Parathyroid adenoma (tissue), 2 donors: ENCODE measurements around the gene RAPGEF4.

Source experiments
- H2AFZ ChIP-seq: fragments of 300-600 bp; sonication (generic); one replicate; pipeline ENCODE4 v1.7.0; 2017; ENCODE audit warnings: antibody characterized with exemption, mild to moderate bottlenecking
- H3K27ac ChIP-seq: fragments of 300-600 bp; sonication (generic); one replicate; pipeline ENCODE4 v1.7.0; 2017
- H3K27me3 ChIP-seq: fragments of 300-600 bp; sonication (generic); one replicate; pipeline ENCODE4 v1.7.0; 2017; ENCODE audit warnings: low read length; ENCODE audit not compliant: control insufficient read depth, insufficient read depth
- H3K36me3 ChIP-seq: fragments of 300-600 bp; sonication (generic); one replicate; pipeline ENCODE4 v1.7.0; 2017; ENCODE audit warnings: low read length; ENCODE audit not compliant: control insufficient read depth, insufficient read depth
- H3K4me1 ChIP-seq: fragments of 300-600 bp; sonication (generic); one replicate; pipeline ENCODE4 v1.7.0; 2017; ENCODE audit warnings: control low read depth
- H3K4me2 ChIP-seq: fragments of 300-600 bp; sonication (generic); one replicate; pipeline ENCODE4 v1.7.0; 2017; ENCODE audit warnings: low read length
- H3K4me3 ChIP-seq: fragments of 300-600 bp; sonication (generic); one replicate; pipeline ENCODE4 v1.7.0; 2017; ENCODE audit warnings: low read depth, low read length
- H3K79me2 ChIP-seq: fragments of 300-600 bp; sonication (generic); one replicate; pipeline ENCODE4 v1.7.0; 2017; ENCODE audit warnings: control low read depth
- H3K9ac ChIP-seq: fragments of 300-600 bp; sonication (generic); one replicate; pipeline ENCODE4 v1.7.0; 2017; ENCODE audit warnings: mild to moderate bottlenecking
- H3K9me3 ChIP-seq: fragments of 300-600 bp; sonication (generic); one replicate; pipeline ENCODE4 v1.7.0; 2017; ENCODE audit warnings: low read length; ENCODE audit not compliant: control insufficient read depth
- CTCF ChIP-seq: fragments of 300-600 bp; sonication (generic); IDR thresholded peaks from one replicate; pipeline ENCODE4 v1.7.0; 2017; ENCODE audit warnings: antibody characterized with exemption, mild to moderate bottlenecking
- donor health status: primary hyperparathyroidism.

Gene RAPGEF4

GRCh38 chr2:172938713-172939375 lies 203.2 kb downstream of the RAPGEF4 start:
- H2AFZ ChIP-seq = no peak overlapping the region
- no peaks in the 10 kb centered on the region for H3K4me1 ChIP-seq
- H3K36me3 ChIP-seq = no peaks in the 10 kb centered on the region
- no peak for TF ChIP-seq CTCF
- no peak overlapping the region for H3K4me2 ChIP-seq
- H3K27ac ChIP-seq = no peak overlapping the region
- H3K79me2 ChIP-seq = no peaks in the 10 kb centered on the region
- H3K9ac ChIP-seq = no peak overlapping the region
- H3K4me3 ChIP-seq = no peak overlapping the region
- H3K9me3 ChIP-seq = no peaks in the 10 kb centered on the region
- no peaks in the 10 kb centered on the region for H3K27me3 ChIP-seq

- H3K4me2 ChIP-seq = no peak overlapping the region
- no peaks in the 10 kb centered on the region for H3K79me2 ChIP-seq
- no peaks in the 10 kb centered on the region for H3K36me3 ChIP-seq
- H3K9ac ChIP-seq = no peak overlapping the region
- H3K4me3 ChIP-seq = no peak overlapping the region
- peak overlapping the region; percentile 17 for H2AFZ ChIP-seq
- no peaks in the 10 kb centered on the region for H3K27me3 ChIP-seq
- no peak for TF ChIP-seq CTCF
- H3K27ac ChIP-seq = no peak overlapping the region
- no peaks in the 10 kb centered on the region for H3K9me3 ChIP-seq
- peaks cover 5% of the 10 kb centered on the region for H3K4me1 ChIP-seq
These were observed 207.9 kb downstream of the RAPGEF4 start for GRCh38 chr2:172943539-172943938.

DNA sequence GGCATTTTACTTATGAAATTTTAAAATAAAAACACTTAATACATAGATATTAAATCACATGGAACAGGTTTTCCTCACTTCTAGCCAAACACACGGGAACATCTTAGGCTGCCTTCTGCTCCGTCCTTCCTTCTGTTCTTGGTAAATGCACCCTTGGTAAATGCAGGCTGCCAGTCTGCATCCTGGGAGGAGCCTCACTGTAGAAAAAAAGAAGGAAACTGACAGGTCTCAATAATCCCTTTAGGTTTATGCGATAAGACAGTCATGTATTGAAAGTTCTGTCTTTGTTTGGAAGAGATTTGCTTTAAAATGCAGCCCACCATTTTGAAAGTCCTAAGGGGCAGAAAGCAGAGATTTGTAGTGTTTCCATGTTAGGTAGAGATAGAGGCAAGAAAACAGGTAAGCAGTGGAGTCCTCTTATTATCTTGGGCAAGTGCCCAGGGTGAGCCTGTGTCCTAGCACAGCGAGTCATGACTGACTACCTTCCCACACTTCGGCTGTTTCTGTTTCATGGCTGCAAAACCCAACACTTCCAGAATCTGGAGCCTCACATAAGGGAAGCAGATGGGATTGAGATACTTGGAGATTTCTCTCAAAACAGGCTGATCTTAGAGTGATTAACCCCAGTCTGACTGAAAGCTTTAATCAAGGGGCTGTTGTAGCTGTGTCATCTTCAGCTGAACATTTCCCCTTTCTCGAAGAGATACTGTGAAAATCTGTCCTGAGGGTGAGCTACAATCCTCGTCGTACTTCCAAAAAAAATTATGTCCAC lies 208.6 kb downstream of the RAPGEF4 start:
- Histone ChIP-seq H2AFZ (peak overlapping the region; percentile 17), H3K36me3 (no peaks in the 10 kb centered on the region), H3K27ac (no peak overlapping the region), H3K9me3 (no peaks in the 10 kb centered on the region), H3K9ac (no peak overlapping the region), H3K27me3 (no peaks in the 10 kb centered on the region), H3K4me1 (peaks cover 5% of the 10 kb centered on the region), H3K79me2 (no peaks in the 10 kb centered on the region), H3K4me2 (no peak overlapping the region), H3K4me3 (no peak overlapping the region)
- TF ChIP-seq CTCF = no peak

- Histone ChIP-seq H3K27ac (no peak overlapping the region), H3K79me2 (no peaks in the 10 kb centered on the region), H3K27me3 (no peaks in the 10 kb centered on the region), H3K9ac (no peak overlapping the region), H3K4me1 (peaks cover 5% of the 10 kb centered on the region), H3K4me2 (no peak overlapping the region), H2AFZ (no peak overlapping the region), H3K9me3 (no peaks in the 10 kb centered on the region), H3K36me3 (no peaks in the 10 kb centered on the region), H3K4me3 (no peak overlapping the region)
- TF ChIP-seq CTCF = no peak
These were observed 209.3 kb downstream of the RAPGEF4 start for GRCh38 chr2:172944794-172945509.
